Gastrocnemius medialis (tissue), 4 donors: ENCODE results near the gene NLRP7. TPM values are rescaled to one million over a fixed set of nuclear protein-coding genes. Genes with fewer than 3 reads are reported as not detected.
"Not testable (repeated sequence)": the region's sequence is repeated elsewhere in the genome, so short reads cannot be mapped to it uniquely, and the experiment has no call there.

Experiments used
- ATAC-seq, 2 donors: fragments of 150-250 bp; one replicate each; pipeline ENCODE4 v1.9.1; 2016
- DNase-seq, 2 donors: peaks; one replicate each; pipeline ENCODE4 v3.0.0-alpha.2; 2019
- H3K27ac ChIP-seq, 4 donors: fragments of 200-600 bp; sonication (generic); 1 replicate in 1 of 4; 2 replicates in 3 of 4; pipeline ENCODE4 v1.5.1; 2016 to 2018; ENCODE audit warnings: mild to moderate bottlenecking in 2 of 4, moderate library complexity in 1 of 4
- H3K27me3 ChIP-seq, 3 donors: fragments of 200-600 bp; sonication (generic) in 2 of 3; 1 replicate in 1 of 3; 2 replicates in 2 of 3; pipeline versions ENCODE4 v1.5.1 to v1.6.0; 2016 to 2019; ENCODE audit warnings: mild to moderate bottlenecking in 1 of 3, moderate library complexity in 1 of 3
- H3K36me3 ChIP-seq, 2 donors: fragments of 200-600 bp; sonication (generic) in 1 of 2; one replicate each; pipeline ENCODE4 v1.5.1; 2017 to 2018
- H3K4me1 ChIP-seq, 2 donors: fragments of 200-600 bp; sonication (generic) in 1 of 2; one replicate each; pipeline ENCODE4 v1.5.1; 2016 to 2017; ENCODE audit warnings: mild to moderate bottlenecking in 2 of 2
- H3K4me3 ChIP-seq, 4 donors: fragments of 200-600 bp; sonication (generic) in 3 of 4; 1 replicate in 1 of 4; 2 replicates in 3 of 4; pipeline ENCODE4 v1.5.1; 2016 to 2019; ENCODE audit warnings: mild to moderate bottlenecking in 2 of 4
- H3K9me3 ChIP-seq, 3 donors: fragments of 200-600 bp; sonication (generic) in 2 of 3; 1 replicate in 1 of 3; 2 replicates in 2 of 3; pipeline ENCODE4 v1.5.1; 2016 to 2019
- POLR2A ChIP-seq, 2 donors: fragments of 450-650 bp; IDR thresholded peaks; one replicate each; pipeline ENCODE4 v1.6.1; 2017; ENCODE audit warnings: antibody characterized with exemption in 2 of 2, mild to moderate bottlenecking in 2 of 2, moderate library complexity in 2 of 2
- in situ Hi-C, 4 donors: fragments of 200-750 bp; cut with MboI; loops; one replicate each; pipeline versions ENCODE4 v1.15.0 to v1.8.0; 2017; ENCODE audit warnings: low sequenced_read_pairs in 4 of 4
- intact Hi-C: fragments of 100-400 bp; cut with DNase I; formaldehyde crosslinking; loops from one replicate; pipeline ENCODE4 v1.15.1; 2023; ENCODE audit warnings: low total_unique reads
- total RNA-seq, 4 donors: library from RNA; depleted of rRNA; stranded (reverse); fragments of >200 nt; gene quantifications; one replicate each; pipeline versions ENCODE4 v1.1.0 to v1.2.3, GENCODE V29; 2016
- TF ChIP-seq, protein P1 (sequence below), 5 experiments: fragments of 450-650 bp in 3 of 5; fragments of 200-600 bp in 2 of 5; sonication (generic) in 2 of 5; IDR thresholded peaks in 4 of 5; conservative IDR thresholded peaks in 1 of 5; 1 replicate in 4 of 5; 2 replicates in 1 of 5; pipeline ENCODE4 v1.5.1; 2016 to 2019; ENCODE audit warnings: antibody characterized with exemption in 5 of 5, mild to moderate bottlenecking in 3 of 5, moderate library complexity in 3 of 5

Gene NLRP7
- total RNA-seq, 4 donors from 2014 or later: not detected

- no peaks in the 10 kb centered on the region for H3K36me3 ChIP-seq
- DNase-seq (no peak), ATAC-seq (no peak)
- H3K9me3 ChIP-seq: no peaks in the 10 kb centered on the region
- intact Hi-C loops: no loop called here
- no peaks in the 10 kb centered on the region for H3K27me3 ChIP-seq
- no peak for TF ChIP-seq POLR2A (IDR thresholded peaks at IDR 0.05)
- TF ChIP-seq, protein P1, sequence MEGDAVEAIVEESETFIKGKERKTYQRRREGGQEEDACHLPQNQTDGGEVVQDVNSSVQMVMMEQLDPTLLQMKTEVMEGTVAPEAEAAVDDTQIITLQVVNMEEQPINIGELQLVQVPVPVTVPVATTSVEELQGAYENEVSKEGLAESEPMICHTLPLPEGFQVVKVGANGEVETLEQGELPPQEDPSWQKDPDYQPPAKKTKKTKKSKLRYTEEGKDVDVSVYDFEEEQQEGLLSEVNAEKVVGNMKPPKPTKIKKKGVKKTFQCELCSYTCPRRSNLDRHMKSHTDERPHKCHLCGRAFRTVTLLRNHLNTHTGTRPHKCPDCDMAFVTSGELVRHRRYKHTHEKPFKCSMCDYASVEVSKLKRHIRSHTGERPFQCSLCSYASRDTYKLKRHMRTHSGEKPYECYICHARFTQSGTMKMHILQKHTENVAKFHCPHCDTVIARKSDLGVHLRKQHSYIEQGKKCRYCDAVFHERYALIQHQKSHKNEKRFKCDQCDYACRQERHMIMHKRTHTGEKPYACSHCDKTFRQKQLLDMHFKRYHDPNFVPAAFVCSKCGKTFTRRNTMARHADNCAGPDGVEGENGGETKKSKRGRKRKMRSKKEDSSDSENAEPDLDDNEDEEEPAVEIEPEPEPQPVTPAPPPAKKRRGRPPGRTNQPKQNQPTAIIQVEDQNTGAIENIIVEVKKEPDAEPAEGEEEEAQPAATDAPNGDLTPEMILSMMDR (IDR thresholded peaks at IDR 0.05 in 4 of 5, conservative IDR thresholded peaks at IDR 0.05 in 1 of 5): no peak
- H3K4me1 ChIP-seq: no peaks in the 10 kb centered on the region
- H3K27ac ChIP-seq: no peak overlapping the region
- H3K4me3 ChIP-seq: no peak overlapping the region
- in situ Hi-C loops: no loop called here
Measured at GRCh38 chr19:54902061-54902460, 45.3 kb downstream of the NLRP7 start.

- H3K27ac ChIP-seq, in situ Hi-C loops, ATAC-seq, H3K4me3 ChIP-seq, H3K36me3 ChIP-seq, H3K27me3 ChIP-seq, H3K4me1 ChIP-seq, DNase-seq, H3K9me3 ChIP-seq, intact Hi-C loops: not testable (repeated sequence)
Measured at GRCh38 chr19:54901153-54901552, 46.2 kb downstream of the NLRP7 start.

GRCh38 chr19:54899646-54900045 is 47.7 kb downstream of the NLRP7 start:
- H3K27ac ChIP-seq, in situ Hi-C loops, H3K4me1 ChIP-seq, H3K4me3 ChIP-seq, ATAC-seq, H3K9me3 ChIP-seq, H3K27me3 ChIP-seq, DNase-seq, intact Hi-C loops, H3K36me3 ChIP-seq: not testable (repeated sequence)

DNA sequence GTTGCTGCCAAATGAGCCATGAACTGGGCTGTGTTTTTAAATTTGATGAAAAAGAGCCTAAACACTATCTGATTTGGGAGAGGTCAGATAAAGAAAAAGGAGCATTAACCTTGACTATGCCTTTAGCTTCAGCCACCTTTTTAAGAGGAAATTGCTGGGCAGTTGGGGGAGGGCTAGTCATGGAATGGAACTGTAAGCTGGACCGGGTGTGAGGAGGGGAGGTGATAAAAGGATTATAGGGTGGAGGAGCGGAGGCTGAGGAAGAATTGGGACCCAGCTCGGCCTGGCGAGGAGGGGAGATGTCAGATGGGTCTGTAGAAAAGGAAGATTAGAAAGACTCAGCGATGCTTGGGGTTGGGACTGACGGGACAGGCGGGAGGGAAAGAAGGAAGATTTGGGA is 48.6 kb downstream of the NLRP7 start:
- in situ Hi-C loops, intact Hi-C loops, H3K36me3 ChIP-seq, ATAC-seq, H3K9me3 ChIP-seq, H3K27ac ChIP-seq, H3K4me3 ChIP-seq, H3K27me3 ChIP-seq, H3K4me1 ChIP-seq, DNase-seq: not testable (repeated sequence)

DNA sequence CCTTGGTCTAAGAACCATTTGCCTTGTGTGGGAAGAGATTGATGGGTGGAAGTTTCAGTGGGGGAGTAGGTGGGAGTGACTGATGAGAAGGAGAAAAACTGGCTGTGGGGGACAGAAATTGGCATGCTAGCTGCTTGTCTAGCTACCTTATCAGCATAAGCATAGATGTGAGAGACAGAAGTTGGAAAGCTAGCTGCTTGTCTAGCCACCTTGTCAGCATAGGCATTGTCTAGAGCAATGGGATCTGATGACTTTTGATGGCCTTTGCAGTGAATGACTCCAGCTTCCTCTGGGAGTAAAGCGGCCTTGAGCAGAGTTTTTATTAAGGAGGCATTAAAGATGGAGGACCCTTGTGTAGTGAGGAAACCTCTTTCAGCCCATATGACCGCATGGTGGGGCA is 51.3 kb downstream of the NLRP7 start:
- H3K4me3 ChIP-seq: no peak overlapping the region
- no peaks in the 10 kb centered on the region for H3K4me1 ChIP-seq
- TF ChIP-seq POLR2A (IDR thresholded peaks at IDR 0.05): no peak
- TF ChIP-seq, protein P1 (IDR thresholded peaks at IDR 0.05 in 4 of 5, conservative IDR thresholded peaks at IDR 0.05 in 1 of 5): no peak
- no peaks in the 10 kb centered on the region for H3K9me3 ChIP-seq
- DNase-seq (no peak), ATAC-seq (no peak)
- in situ Hi-C loops: no loop called here
- intact Hi-C loops: no loop called here
- H3K27me3 ChIP-seq: no peaks in the 10 kb centered on the region
- H3K27ac ChIP-seq: no peak overlapping the region
- no peaks in the 10 kb centered on the region for H3K36me3 ChIP-seq

- DNase-seq, H3K36me3 ChIP-seq, H3K4me3 ChIP-seq, H3K4me1 ChIP-seq, intact Hi-C loops, H3K9me3 ChIP-seq, H3K27ac ChIP-seq, in situ Hi-C loops, ATAC-seq, H3K27me3 ChIP-seq: not testable (repeated sequence)
Measured at GRCh38 chr19:54894106-54894505, 53.2 kb downstream of the NLRP7 start.

GRCh38 chr19:54893406-54893805 is 53.9 kb downstream of the NLRP7 start:
- TF ChIP-seq POLR2A (IDR thresholded peaks at IDR 0.05): no peak
- TF ChIP-seq, protein P1 (IDR thresholded peaks at IDR 0.05 in 4 of 5, conservative IDR thresholded peaks at IDR 0.05 in 1 of 5): no peak
- H3K4me3 ChIP-seq: no peak overlapping the region
- H3K36me3 ChIP-seq: no peaks in the 10 kb centered on the region
- DNase-seq: no peak
- no peaks in the 10 kb centered on the region for H3K9me3 ChIP-seq
- in situ Hi-C loops (no loop called here), intact Hi-C loops (no loop called here)
- no peak for ATAC-seq
- no peak overlapping the region for H3K27ac ChIP-seq
- H3K27me3 ChIP-seq: no peaks in the 10 kb centered on the region
- H3K4me1 ChIP-seq: no peaks in the 10 kb centered on the region
